ENCODE measurements around the gene ELL. TPM values are rescaled to one million over a fixed set of nuclear protein-coding genes. Genes with fewer than 3 reads are reported as not detected.

The ELL gene
- total and polyA plus RNA-seq, 2 experiments from 2014 or later: 11.3 to 20.1 TPM

DNA sequence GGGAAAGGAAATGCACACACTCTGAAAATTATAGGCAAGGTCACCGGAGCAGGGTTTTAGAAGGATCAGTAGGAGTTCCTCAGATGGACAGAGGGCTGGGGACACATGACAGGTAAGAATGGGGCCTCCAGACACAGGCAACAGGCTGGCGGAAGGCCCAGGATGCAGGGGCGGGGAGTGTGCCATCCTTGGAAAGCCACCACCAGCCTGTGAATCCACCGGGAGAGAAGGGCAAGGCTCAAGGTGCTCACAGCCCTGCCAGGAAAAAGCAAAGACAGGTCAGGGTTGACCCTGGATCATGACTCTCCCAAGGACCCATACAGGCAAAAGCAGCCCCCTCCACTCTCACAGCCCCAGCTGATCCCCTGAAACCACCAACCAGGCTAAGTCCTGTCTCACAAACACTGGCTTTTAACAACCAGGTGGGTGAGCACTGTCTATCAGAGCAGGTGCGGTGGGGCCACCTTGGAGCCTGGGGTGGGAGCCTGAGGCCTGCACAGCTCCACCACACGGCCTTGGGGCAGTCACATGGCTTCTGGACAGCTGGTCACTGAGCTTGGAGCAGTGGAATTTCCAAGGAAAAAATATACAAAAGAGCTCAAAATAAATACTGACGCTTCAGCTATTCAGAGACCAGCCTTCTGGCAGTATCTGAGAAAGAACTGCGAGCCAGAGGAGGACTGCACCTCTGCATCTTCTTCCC, 48.7 kb downstream of the ELL start:
- no peaks in the 10 kb centered on the region for H3K27me3 ChIP-seq (ENCODE audit: insufficient read depth)

More for the DNA sequence above, 48.7 kb downstream of the ELL start:
- H3K36me3 ChIP-seq (ENCODE audit: insufficient read depth): no peaks in the 10 kb centered on the region
- Mint-ChIP-seq H3K27ac (0 out of 2 replicates have a peak overlapping the region, but pooled peaks have one; percentile 48), H3K27me3 (ENCODE audit: insufficient read depth, low read depth, poor library complexity) (peaks cover 29% of the 10 kb centered on the region), H3K36me3 (ENCODE audit: low read depth) (no peaks in the 10 kb centered on the region; the same call in 2 of the 3 replicates), H3K9me3 (no peaks in the 10 kb centered on the region), H3K4me3 (no peak overlapping the region), H3K4me1 (peaks cover 27% of the 10 kb centered on the region)
- peaks cover 5% of the 10 kb centered on the region for H3K4me1 ChIP-seq (ENCODE audit: insufficient read depth)
- no peak overlapping the region for H3K27ac ChIP-seq (ENCODE audit: low read depth)
- H3K4me2 ChIP-seq: no peak overlapping the region
- DNase-seq (ENCODE audit: low spot score): no peak
- H3K4me3 ChIP-seq: no peak overlapping the region
- H2AFZ ChIP-seq: no peak overlapping the region
- peaks cover 13% of the 10 kb centered on the region for H3K79me2 ChIP-seq (replicated peaks; ENCODE audit: insufficient read depth)
- peaks cover 10% of the 10 kb centered on the region; the same call in 1 of the 2 replicates for H4K20me1 ChIP-seq (replicated peaks; ENCODE audit: insufficient read depth)
- no peak for ATAC-seq
- no peaks in the 10 kb centered on the region for H3K9me2 ChIP-seq (ENCODE audit: insufficient read depth)
- peaks cover 10% of the 10 kb centered on the region for H3F3A ChIP-seq (replicated peaks; ENCODE audit: low read depth)
- TF ChIP-seq NANOG (IDR thresholded peaks at IDR 0.05; ENCODE audit: borderline replicate concordance) (no peak), STAT1 (IDR thresholded peaks at IDR 0.05; ENCODE audit: unreplicated experiment) (no peak), CREB1 (CRISPR knock-in tag; IDR thresholded peaks at IDR 0.05; ENCODE audit: low read depth) (no peak), ZNF331 (CRISPR knock-in tag; IDR thresholded peaks at IDR 0.05; ENCODE audit: low read depth) (no peak), EZH2phosphoT487 (IDR thresholded peaks at IDR 0.05; ENCODE audit: unreplicated experiment) (no peak), ZNF462 (CRISPR knock-in tag; IDR thresholded peaks at IDR 0.05) (no peak), ETS1 (IDR thresholded peaks at IDR 0.05) (no peak), ZNF114 (CRISPR knock-in tag; IDR thresholded peaks at IDR 0.05) (no peak), JUNB (IDR thresholded peaks at IDR 0.05; ENCODE audit: unreplicated experiment) (no peak), EZH2 (IDR thresholded peaks at IDR 0.05; ENCODE audit: low read depth, unreplicated experiment) (no peak), POLR2AphosphoS5 (IDR thresholded peaks at IDR 0.05; ENCODE audit: low read depth) (no peak), CTCF (conservative IDR thresholded peaks at IDR 0.05; ENCODE audit: low read depth in 2 of 2) (no peak), REST (IDR thresholded peaks at IDR 0.05; ENCODE audit: unreplicated experiment) (no peak)
